NB4 (cell line): Measurements from ENCODE around the gene TRERF1.

Experiments
- CTCF ChIP-seq: IDR thresholded peaks from one replicate; pipeline ENCODE4 v1.5.1; 2012; ENCODE audit warnings: low read depth, low read length
- MAX ChIP-seq: IDR thresholded peaks from 2 replicates; pipeline ENCODE4 v1.6.1; 2011; ENCODE audit warnings: low read depth, low read length
- POLR2A ChIP-seq: IDR thresholded peaks from 2 replicates; pipeline ENCODE4 v1.6.1; 2011; ENCODE audit warnings: mild to moderate bottlenecking; ENCODE audit not compliant: insufficient read length; ENCODE audit errors: extremely low read depth

GRCh38 chr6:42390228-42390934 lies 61.3 kb downstream of the TRERF1 start:
- TF ChIP-seq CTCF (no peak), MAX (no peak), POLR2A (no peak)
